Muscle of leg (tissue), 16 donors: Measurements from ENCODE around the gene SLC31A1. TPM values are rescaled to one million over a fixed set of nuclear protein-coding genes. Genes with fewer than 3 reads are reported as not detected.

Experiments
- DNase-seq: peaks from one replicate; pipeline ENCODE4 v3.0.0; 2013
- H3K27ac ChIP-seq: one replicate; pipeline ENCODE4 v1.5.1; 2013; ENCODE audit warnings: mild to moderate bottlenecking, low read length, control low read depth
- H3K27me3 ChIP-seq: one replicate; pipeline ENCODE4 v1.6.1; 2013; ENCODE audit warnings: low read length; ENCODE audit not compliant: control insufficient read depth, insufficient read depth
- H3K36me3 ChIP-seq: one replicate; pipeline ENCODE4 v1.6.1; 2013; ENCODE audit warnings: low read length; ENCODE audit not compliant: control insufficient read depth, insufficient read depth
- H3K4me1 ChIP-seq: one replicate; pipeline ENCODE4 v1.6.1; 2013; ENCODE audit warnings: low read length; ENCODE audit not compliant: control insufficient read depth, insufficient read depth
- H3K4me3 ChIP-seq: one replicate; pipeline ENCODE4 v1.5.1; 2013; ENCODE audit warnings: low read length, control low read depth
- H3K9me3 ChIP-seq: replicated peaks from 2 replicates; pipeline ENCODE4 v1.6.1; 2013; ENCODE audit warnings: low read depth, low read length; ENCODE audit not compliant: control insufficient read depth
- WGBS: methylation state at CpG from one replicate; pipeline ENCODE4 v1.1.5; 2013; ENCODE audit warnings: missing lambda C conversion rate; ENCODE audit not compliant: insufficient coverage; 5-methylcytosine and 5-hydroxymethylcytosine counted together
- long read RNA-seq, 11 donors: transcript quantifications; one replicate each; lab custom pipeline, GENCODE V29; 2026
- polyA plus RNA-seq, 8 donors: library from polyadenylated mRNA; unstranded; fragments of 120-200 nt; gene quantifications; one replicate each; pipeline versions ENCODE4 v1.2.1 to v1.2.3, GENCODE V29; 2013; ENCODE audit warnings: inconsistent platforms in 1 of 8, low replicate concordance in 1 of 8; ENCODE audit not compliant: insufficient read length in 8 of 8, insufficient read depth in 1 of 8
- total RNA-seq: library from RNA; stranded (reverse); fragments of 120-200 nt; gene quantifications from one replicate; pipeline ENCODE4 v1.2.4, GENCODE V29; 2013

Gene SLC31A1
- total RNA-seq (8.0 TPM), polyA plus RNA-seq (10 to 100 TPM in 5 of 8 donors, 1 to 10 TPM in 3; 8.0 to 14.2 (median 10.2) TPM)
- long read RNA-seq, donor 1, full-length matches to known transcripts: 1 of 1 reads
- long read RNA-seq, donor 1, partial matches to known transcripts: 0 of 1 reads
- long read RNA-seq, donor 1, other reads (novel, unspliced or antisense): 0 of 1 reads
- long read RNA-seq, donor 2, full-length matches to known transcripts: 1 of 1 reads
- long read RNA-seq, donor 2, partial matches to known transcripts: 0 of 1 reads
- long read RNA-seq, donor 2, other reads (novel, unspliced or antisense): 0 of 1 reads
- long read RNA-seq, donor 3, full-length matches to known transcripts: 5 of 5 reads
- long read RNA-seq, donor 3, partial matches to known transcripts: 0 of 5 reads
- long read RNA-seq, donor 3, other reads (novel, unspliced or antisense): 0 of 5 reads
- long read RNA-seq, donor 4, full-length matches to known transcripts: 8 of 8 reads
- long read RNA-seq, donor 4, partial matches to known transcripts: 0 of 8 reads
- long read RNA-seq, donor 4, other reads (novel, unspliced or antisense): 0 of 8 reads
- long read RNA-seq, donor 5, full-length matches to known transcripts: 12 of 18 reads
- long read RNA-seq, donor 5, partial matches to known transcripts: 6 of 18 reads
- long read RNA-seq, donor 5, other reads (novel, unspliced or antisense): 0 of 18 reads
- long read RNA-seq, donor 6, full-length matches to known transcripts: 5 of 5 reads
- long read RNA-seq, donor 6, partial matches to known transcripts: 0 of 5 reads
- long read RNA-seq, donor 6, other reads (novel, unspliced or antisense): 0 of 5 reads
- long read RNA-seq, donor 7, full-length matches to known transcripts: 7 of 7 reads
- long read RNA-seq, donor 7, partial matches to known transcripts: 0 of 7 reads
- long read RNA-seq, donor 7, other reads (novel, unspliced or antisense): 0 of 7 reads
- long read RNA-seq, donor 8, full-length matches to known transcripts: 5 of 48 reads
- long read RNA-seq, donor 8, partial matches to known transcripts: 9 of 48 reads
- long read RNA-seq, donor 8, other reads (novel, unspliced or antisense): 34 of 48 reads
- long read RNA-seq, donor 9, full-length matches to known transcripts: 5 of 5 reads
- long read RNA-seq, donor 9, partial matches to known transcripts: 0 of 5 reads
- long read RNA-seq, donor 9, other reads (novel, unspliced or antisense): 0 of 5 reads
- long read RNA-seq, donor 10, full-length matches to known transcripts: 5 of 5 reads
- long read RNA-seq, donor 10, partial matches to known transcripts: 0 of 5 reads
- long read RNA-seq, donor 10, other reads (novel, unspliced or antisense): 0 of 5 reads
- long read RNA-seq, donor 11, full-length matches to known transcripts: 5 of 45 reads
- long read RNA-seq, donor 11, partial matches to known transcripts: 6 of 45 reads
- long read RNA-seq, donor 11, other reads (novel, unspliced or antisense): 34 of 45 reads

- Histone ChIP-seq H3K4me3 (peak within 1 kb of the TSS; percentile 95), H3K27me3 (no peaks in the 10 kb centered on the region), H3K36me3 (no peaks in the 10 kb centered on the region), H3K4me1 (peaks cover 18% of the 10 kb centered on the region), H3K27ac (peak within 1 kb of the TSS; percentile 93), H3K9me3 (no peaks in the 10 kb centered on the region)
- under 1% methylated on average over 57 of the region's 65 CpGs for WGBS
- DNase-seq: peak; percentile 100
Measured at GRCh38 chr9:113221003-113221799, at the start of gene SLC31A1, which contains the start of gene FKBP15. Gene SLC31A1 (plus strand): TSS chr9:113221544. CDS start chr9:113256149, 34,605 bp downstream. Gene FKBP15 (minus strand): TSS chr9:113221277. CDS start chr9:113221243, 34 bp downstream.

GRCh38 chr9:113173341-113173740 lies 48.0 kb upstream of the SLC31A1 start:
- no peak overlapping the region for H3K27ac ChIP-seq
- no peak for DNase-seq
- 97% methylated on average over 2 of the region's 3 CpGs for WGBS
- no peaks in the 10 kb centered on the region for H3K27me3 ChIP-seq
- H3K4me1 ChIP-seq: no peaks in the 10 kb centered on the region
- H3K4me3 ChIP-seq: no peak overlapping the region
- peaks cover 70% of the 10 kb centered on the region for H3K36me3 ChIP-seq
- no peaks in the 10 kb centered on the region for H3K9me3 ChIP-seq

- H3K27me3 ChIP-seq: no peaks in the 10 kb centered on the region
- no peak overlapping the region for H3K4me3 ChIP-seq
- no peaks in the 10 kb centered on the region for H3K4me1 ChIP-seq
- DNase-seq: no peak
- no peaks in the 10 kb centered on the region for H3K9me3 ChIP-seq
- no peak overlapping the region for H3K27ac ChIP-seq
- H3K36me3 ChIP-seq: peaks cover 54% of the 10 kb centered on the region
- 97% methylated on average over 5 of the region's 6 CpGs for WGBS
Measured at GRCh38 chr9:113176803-113177202, 44.5 kb upstream of the SLC31A1 start.

- Histone ChIP-seq H3K4me3 (no peak overlapping the region), H3K4me1 (no peaks in the 10 kb centered on the region), H3K36me3 (peaks cover 57% of the 10 kb centered on the region), H3K9me3 (no peaks in the 10 kb centered on the region), H3K27me3 (no peaks in the 10 kb centered on the region), H3K27ac (no peak overlapping the region)
- no CpG with 5 or more reads among the region's 2 CpGs for WGBS
- no peak for DNase-seq
Measured at GRCh38 chr9:113177251-113177650, 44.1 kb upstream of the SLC31A1 start.

GRCh38 chr9:113178087-113178486 lies 43.3 kb upstream of the SLC31A1 start:
- no peak for DNase-seq
- Histone ChIP-seq H3K4me3 (no peak overlapping the region), H3K27me3 (no peaks in the 10 kb centered on the region), H3K36me3 (peaks cover 57% of the 10 kb centered on the region), H3K27ac (no peak overlapping the region), H3K4me1 (no peaks in the 10 kb centered on the region), H3K9me3 (no peaks in the 10 kb centered on the region)
- WGBS: no CpG with 5 or more reads among the region's 1 CpG

GRCh38 chr9:113179839-113180238 lies 41.5 kb upstream of the SLC31A1 start:
- Histone ChIP-seq H3K36me3 (peaks cover 57% of the 10 kb centered on the region), H3K27ac (no peak overlapping the region)

GRCh38 chr9:113181165-113181564 lies 40.2 kb upstream of the SLC31A1 start:
- no peak for DNase-seq
- H3K4me1 ChIP-seq: no peaks in the 10 kb centered on the region
- peaks cover 66% of the 10 kb centered on the region for H3K36me3 ChIP-seq

More at GRCh38 chr9:113179839-113180238, 41.5 kb upstream of the SLC31A1 start:
- DNase-seq: no peak
- no CpG with 5 or more reads among the region's 1 CpG for WGBS
- H3K27me3 ChIP-seq: no peaks in the 10 kb centered on the region
- H3K4me3 ChIP-seq: no peak overlapping the region
- H3K4me1 ChIP-seq: no peaks in the 10 kb centered on the region
- H3K9me3 ChIP-seq: no peaks in the 10 kb centered on the region

GRCh38 chr9:113183956-113184488 lies 37.3 kb upstream of the SLC31A1 start:
- Histone ChIP-seq H3K4me1 (no peaks in the 10 kb centered on the region), H3K27ac (no peak overlapping the region), H3K4me3 (no peak overlapping the region), H3K36me3 (peaks cover 63% of the 10 kb centered on the region), H3K27me3 (no peaks in the 10 kb centered on the region), H3K9me3 (no peaks in the 10 kb centered on the region)
- no peak for DNase-seq
- WGBS: no CpG with 5 or more reads among the region's 2 CpGs

More at GRCh38 chr9:113181165-113181564, 40.2 kb upstream of the SLC31A1 start:
- no peaks in the 10 kb centered on the region for H3K27me3 ChIP-seq
- H3K27ac ChIP-seq: no peak overlapping the region
- H3K4me3 ChIP-seq: no peak overlapping the region
- no peaks in the 10 kb centered on the region for H3K9me3 ChIP-seq
